ENCODE results near the gene GSTO1.

Gene GSTO1

GRCh38 chr10:104276192-104276591 lies 21.5 kb downstream of the GSTO1 start:
- no peak for DNase-seq (ENCODE audit: low spot score)

- DNase-seq (ENCODE audit: low spot score) = no peak
These were observed 23.1 kb downstream of the GSTO1 start for GRCh38 chr10:104277785-104278184.

GRCh38 chr10:104279550-104280259 lies 25.0 kb downstream of the GSTO1 start:
- DNase-seq (ENCODE audit: low spot score) = no peak

- DNase-seq (ENCODE audit: low spot score) = no peak
These were observed 27.0 kb downstream of the GSTO1 start for GRCh38 chr10:104281694-104282093.

GRCh38 chr10:104284846-104285245 lies 30.2 kb downstream of the GSTO1 start:
- no peak for DNase-seq (ENCODE audit: low spot score)

GRCh38 chr10:104286939-104287338 lies 32.2 kb downstream of the GSTO1 start:
- no peak for DNase-seq (ENCODE audit: low spot score)

GRCh38 chr10:104288355-104288754 lies 33.7 kb downstream of the GSTO1 start:
- no peak for DNase-seq (ENCODE audit: low spot score)

- peak; percentile 74 for DNase-seq (ENCODE audit: low spot score)
These were observed 36.8 kb downstream of the GSTO1 start for GRCh38 chr10:104291439-104291951.

GRCh38 chr10:104293011-104293410 lies 38.3 kb downstream of the GSTO1 start:
- DNase-seq (ENCODE audit: low spot score) = no peak

- DNase-seq (ENCODE audit: low spot score) = no peak
These were observed 39.2 kb downstream of the GSTO1 start for GRCh38 chr10:104293781-104294321.

- DNase-seq (ENCODE audit: low spot score) = no peak
These were observed 42.2 kb downstream of the GSTO1 start for GRCh38 chr10:104296687-104297436.

- DNase-seq (ENCODE audit: low spot score) = peak; percentile 70
These were observed 43.3 kb downstream of the GSTO1 start for GRCh38 chr10:104297697-104298660.

GRCh38 chr10:104299031-104299904 lies 44.6 kb downstream of the GSTO1 start:
- DNase-seq (ENCODE audit: low spot score) = no peak

- no peak for DNase-seq (ENCODE audit: low spot score)
These were observed 45.5 kb downstream of the GSTO1 start for GRCh38 chr10:104300002-104300735.

- DNase-seq (ENCODE audit: low spot score) = no peak
These were observed 46.1 kb downstream of the GSTO1 start for GRCh38 chr10:104300736-104301292.

GRCh38 chr10:104301907-104302690 lies 47.4 kb downstream of the GSTO1 start:
- DNase-seq (ENCODE audit: low spot score) = no peak

- no peak for DNase-seq (ENCODE audit: low spot score)
These were observed 49.1 kb downstream of the GSTO1 start for GRCh38 chr10:104303594-104304355.

GRCh38 chr10:104304356-104304745 lies 49.7 kb downstream of the GSTO1 start:
- DNase-seq (ENCODE audit: low spot score) = no peak

Data from HuH-7 (cell line).